D341Med (cell line): Measurements from ENCODE around the gene SSUH2.

ENCODE experiments used
- DNase-seq: peaks from one replicate; pipeline ENCODE4 v3.0.0; 2012; ENCODE audit warnings: low spot score

Gene SSUH2

GRCh38 chr3:8579943-8580342, 64.7 kb downstream of the SSUH2 start:
- no peak for DNase-seq

- no peak for DNase-seq
Observed at GRCh38 chr3:8579096-8579495, 65.5 kb downstream of the SSUH2 start.

- no peak for DNase-seq
Observed at GRCh38 chr3:8578282-8578681, 66.3 kb downstream of the SSUH2 start.

GRCh38 chr3:8576841-8577571, 67.6 kb downstream of the SSUH2 start:
- DNase-seq = no peak

GRCh38 chr3:8576436-8576835, 68.2 kb downstream of the SSUH2 start:
- no peak for DNase-seq

GRCh38 chr3:8575364-8576104, 69.1 kb downstream of the SSUH2 start:
- DNase-seq = no peak

- DNase-seq = no peak
Observed at GRCh38 chr3:8574670-8575322, 69.8 kb downstream of the SSUH2 start.

- DNase-seq = no peak
Observed at GRCh38 chr3:8574040-8574669, 70.4 kb downstream of the SSUH2 start.

GRCh38 chr3:8573342-8573926, 71.2 kb downstream of the SSUH2 start:
- DNase-seq = no peak

- DNase-seq = no peak
Observed at GRCh38 chr3:8571256-8571655, 73.3 kb downstream of the SSUH2 start.
